Measurements from ENCODE around the gene YTHDF1. TPM values are rescaled to one million over a fixed set of nuclear protein-coding genes. Genes with fewer than 3 reads are reported as not detected.

The YTHDF1 gene
- total and polyA plus RNA-seq, 8 donors: 17.8 to 41.1 (median 22.4) TPM

DNA sequence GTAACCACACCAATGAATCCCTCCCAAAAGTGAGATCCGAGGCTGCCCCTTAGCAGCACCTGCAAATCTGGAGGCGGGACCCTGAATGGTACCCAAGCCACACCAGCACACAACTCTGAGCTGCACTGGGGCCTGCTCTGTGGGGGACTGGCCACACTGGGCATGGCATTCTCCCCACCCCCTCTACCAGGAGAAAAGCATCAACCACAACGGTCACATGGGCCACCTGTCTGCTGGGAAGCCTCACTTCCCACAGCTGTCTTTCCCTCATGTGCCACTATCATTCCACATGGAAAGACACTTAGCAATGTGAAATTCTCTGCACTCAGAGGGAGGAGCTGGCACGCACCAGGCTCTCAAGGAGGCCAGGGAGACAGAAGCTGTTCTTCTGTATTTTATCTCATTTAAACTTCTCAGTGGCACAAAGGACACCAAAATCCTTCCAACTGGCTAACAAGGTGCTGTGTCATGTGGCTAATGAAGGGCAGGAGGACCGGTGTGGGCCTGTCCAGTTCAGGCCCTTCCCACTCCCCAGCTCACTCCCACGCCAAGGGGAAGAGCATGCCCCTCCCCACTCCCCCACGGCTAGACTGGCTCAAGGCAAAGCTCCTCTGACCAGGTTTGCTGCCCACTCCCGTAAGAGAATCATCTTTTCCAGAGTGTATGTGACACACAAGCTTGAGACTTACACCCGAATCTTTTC, 19.0 kb downstream of the YTHDF1 start:
- Histone ChIP-seq H3K4me3 (no peak overlapping the region), H3K36me3 (peaks cover 23 to 68% (median 59%) of the 10 kb centered on the region in 4 donors), H3K27me3 (no peaks in the 10 kb centered on the region), H3K4me1 (peaks cover 3 to 45% (median 31%) of the 10 kb centered on the region in 4 donors), H3K27ac (no peak overlapping the region), H3K9me3 (no peaks in the 10 kb centered on the region)
- intact Hi-C loops (cut with DNase I; ENCODE audit: low total_unique reads): no loop called here
- DNase-seq: no peak
- TF ChIP-seq EP300 (IDR thresholded peaks at IDR 0.05) (no peak), POLR2A (IDR thresholded peaks at IDR 0.05) (no peak), POLR2AphosphoS5 (IDR thresholded peaks at IDR 0.05) (no peak)
- TF ChIP-seq, protein P1, sequence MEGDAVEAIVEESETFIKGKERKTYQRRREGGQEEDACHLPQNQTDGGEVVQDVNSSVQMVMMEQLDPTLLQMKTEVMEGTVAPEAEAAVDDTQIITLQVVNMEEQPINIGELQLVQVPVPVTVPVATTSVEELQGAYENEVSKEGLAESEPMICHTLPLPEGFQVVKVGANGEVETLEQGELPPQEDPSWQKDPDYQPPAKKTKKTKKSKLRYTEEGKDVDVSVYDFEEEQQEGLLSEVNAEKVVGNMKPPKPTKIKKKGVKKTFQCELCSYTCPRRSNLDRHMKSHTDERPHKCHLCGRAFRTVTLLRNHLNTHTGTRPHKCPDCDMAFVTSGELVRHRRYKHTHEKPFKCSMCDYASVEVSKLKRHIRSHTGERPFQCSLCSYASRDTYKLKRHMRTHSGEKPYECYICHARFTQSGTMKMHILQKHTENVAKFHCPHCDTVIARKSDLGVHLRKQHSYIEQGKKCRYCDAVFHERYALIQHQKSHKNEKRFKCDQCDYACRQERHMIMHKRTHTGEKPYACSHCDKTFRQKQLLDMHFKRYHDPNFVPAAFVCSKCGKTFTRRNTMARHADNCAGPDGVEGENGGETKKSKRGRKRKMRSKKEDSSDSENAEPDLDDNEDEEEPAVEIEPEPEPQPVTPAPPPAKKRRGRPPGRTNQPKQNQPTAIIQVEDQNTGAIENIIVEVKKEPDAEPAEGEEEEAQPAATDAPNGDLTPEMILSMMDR (IDR thresholded peaks at IDR 0.05): no peak
- WGBS, 5 donors: 70 to 81% (median 77%) methylated on average over 9 of the region's 9 CpGs

DNA sequence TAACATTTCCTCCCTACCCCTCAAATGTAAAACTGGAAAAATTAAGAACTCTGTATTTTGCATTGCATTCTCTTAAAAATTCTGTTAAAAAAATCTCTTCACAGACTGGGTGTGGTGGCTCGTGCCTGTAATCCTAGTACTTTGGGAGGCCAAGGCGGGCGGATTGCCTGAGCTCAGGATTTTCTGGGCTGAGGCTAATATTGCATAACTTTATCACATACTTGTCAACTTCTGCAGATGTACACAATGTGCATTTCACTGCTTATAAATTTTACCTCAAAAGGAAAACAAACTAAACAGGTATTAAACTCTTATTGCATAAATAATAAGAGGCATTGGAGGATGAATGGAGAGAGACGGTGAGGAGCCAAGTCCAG, 21.1 kb downstream of the YTHDF1 start:
- 86 to 96% (median 92%) methylated on average over 4 of the region's 4 CpGs for WGBS, 5 donors
- Histone ChIP-seq H3K4me1 (peaks cover 3 to 35% (median 22%) of the 10 kb centered on the region in 4 donors), H3K9me3 (no peaks in the 10 kb centered on the region), H3K27ac (no peak overlapping the region), H3K27me3 (no peaks in the 10 kb centered on the region), H3K36me3 (peaks cover 14 to 48% (median 38%) of the 10 kb centered on the region in 4 donors), H3K4me3 (no peak overlapping the region)
- intact Hi-C loops (cut with DNase I; ENCODE audit: low total_unique reads): no loop called here
- TF ChIP-seq, protein P1 (IDR thresholded peaks at IDR 0.05): no peak
- TF ChIP-seq EP300 (IDR thresholded peaks at IDR 0.05): no peak
- no peak for TF ChIP-seq POLR2AphosphoS5 (IDR thresholded peaks at IDR 0.05)
- no peak for TF ChIP-seq POLR2A (IDR thresholded peaks at IDR 0.05)
- DNase-seq: no peak

DNA sequence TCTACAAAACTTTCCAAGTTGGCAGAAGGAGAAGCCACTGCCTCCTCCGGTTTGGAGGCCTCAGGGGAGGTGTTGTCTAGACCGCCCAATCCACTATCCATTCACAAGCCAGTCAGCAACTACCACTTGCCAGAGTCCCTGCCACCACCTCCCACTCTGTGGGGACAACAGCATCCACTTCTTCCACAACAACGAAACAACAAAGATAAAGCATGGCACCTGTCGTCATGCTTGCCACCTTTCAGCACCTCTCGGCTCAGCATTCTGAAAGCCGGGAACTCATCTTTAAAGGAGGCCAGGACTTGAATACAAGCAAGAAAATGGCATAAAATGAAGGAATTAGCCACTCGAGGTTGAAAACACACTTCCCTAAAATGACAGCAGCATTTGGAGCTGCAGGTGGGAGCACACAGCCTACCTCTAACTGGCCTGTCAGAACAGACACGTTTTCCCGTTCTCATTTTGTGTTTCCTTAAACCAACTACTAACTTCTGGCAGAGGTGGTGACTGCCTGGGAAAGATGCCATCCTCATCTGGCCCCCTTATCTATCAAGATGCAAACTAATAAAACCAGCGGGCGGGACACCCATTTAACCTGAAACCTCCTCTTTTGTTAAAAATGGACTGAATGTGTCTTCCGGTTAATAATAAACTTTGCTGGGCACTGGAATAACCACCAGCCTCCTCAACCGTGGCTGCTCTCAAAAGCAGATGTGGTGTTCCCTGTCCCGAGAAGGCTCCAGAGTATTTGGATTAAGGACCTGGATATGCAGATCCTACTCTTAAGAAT, 21.7 kb downstream of the YTHDF1 start:
- Histone ChIP-seq H3K36me3 (peaks cover 14 to 43% (median 34%) of the 10 kb centered on the region in 4 donors), H3K27me3 (no peaks in the 10 kb centered on the region), H3K4me1 (peaks cover 3 to 29% (median 19%) of the 10 kb centered on the region in 4 donors), H3K27ac (no peak overlapping the region), H3K9me3 (no peaks in the 10 kb centered on the region), H3K4me3 (no peak overlapping the region)
- no peak for DNase-seq
- TF ChIP-seq POLR2A (IDR thresholded peaks at IDR 0.05) (no peak), EP300 (IDR thresholded peaks at IDR 0.05) (no peak), POLR2AphosphoS5 (IDR thresholded peaks at IDR 0.05) (no peak)
- TF ChIP-seq, protein P1 (IDR thresholded peaks at IDR 0.05): no peak
- WGBS, 5 donors: 68 to 72% (median 71%) methylated on average over 14 of the region's 14 CpGs
- intact Hi-C loops (cut with DNase I; ENCODE audit: low total_unique reads): no loop called here

DNA sequence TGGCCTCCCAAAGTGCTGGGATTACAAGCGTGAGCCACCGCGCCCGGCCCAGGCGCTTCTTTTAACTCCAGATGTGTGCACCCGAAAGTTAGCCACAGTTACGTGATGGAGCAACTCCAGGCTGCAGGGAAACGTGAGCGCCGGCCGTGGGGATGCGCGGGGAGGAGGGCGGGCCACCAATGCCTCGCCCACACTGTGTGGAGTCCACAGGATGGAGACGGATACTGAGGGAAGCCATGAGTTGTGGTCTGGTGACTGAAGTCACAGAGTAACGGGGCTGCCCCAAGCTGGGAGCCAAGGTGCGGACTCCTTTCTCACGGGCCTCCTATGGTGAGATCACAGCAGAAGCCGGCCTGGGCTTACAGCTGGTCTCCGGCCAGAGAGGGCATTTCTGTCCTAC, 23.2 kb downstream of the YTHDF1 start:
- Histone ChIP-seq H3K9me3 (no peaks in the 10 kb centered on the region), H3K4me1 (peaks cover 3 to 15% (median 7%) of the 10 kb centered on the region in 4 donors), H3K27me3 (no peaks in the 10 kb centered on the region), H3K36me3 (peaks cover 14 to 39% (median 32%) of the 10 kb centered on the region in 4 donors), H3K4me3 (no peak overlapping the region), H3K27ac (no peak overlapping the region)
- 87 to 94% (median 92%) methylated on average over 18 to 21 of the region's 21 CpGs for WGBS, 5 donors
- TF ChIP-seq POLR2AphosphoS5 (IDR thresholded peaks at IDR 0.05) (no peak), EP300 (IDR thresholded peaks at IDR 0.05) (no peak), POLR2A (IDR thresholded peaks at IDR 0.05) (no peak)
- TF ChIP-seq, protein P1 (IDR thresholded peaks at IDR 0.05): no peak
- intact Hi-C loops (cut with DNase I; ENCODE audit: low total_unique reads): no loop called here
- DNase-seq: no peak
